Gastrocnemius medialis (tissue), 4 donors: ENCODE results near the gene CACNA1C. TPM values are rescaled to one million over a fixed set of nuclear protein-coding genes. Genes with fewer than 3 reads are reported as not detected.

Source experiments
- ATAC-seq, 2 donors: fragments of 150-250 bp; one replicate each; pipeline ENCODE4 v1.9.1; 2016
- DNase-seq, 2 donors: peaks; one replicate each; pipeline ENCODE4 v3.0.0-alpha.2; 2019
- H3K27ac ChIP-seq, 4 donors: fragments of 200-600 bp; sonication (generic); 1 replicate in 1 of 4; 2 replicates in 3 of 4; pipeline ENCODE4 v1.5.1; 2016 to 2018; ENCODE audit warnings: mild to moderate bottlenecking in 2 of 4, moderate library complexity in 1 of 4
- H3K27me3 ChIP-seq, 3 donors: fragments of 200-600 bp; sonication (generic) in 2 of 3; 1 replicate in 1 of 3; 2 replicates in 2 of 3; pipeline versions ENCODE4 v1.5.1 to v1.6.0; 2016 to 2019; ENCODE audit warnings: mild to moderate bottlenecking in 1 of 3, moderate library complexity in 1 of 3
- H3K36me3 ChIP-seq, 2 donors: fragments of 200-600 bp; sonication (generic) in 1 of 2; one replicate each; pipeline ENCODE4 v1.5.1; 2017 to 2018
- H3K4me1 ChIP-seq, 2 donors: fragments of 200-600 bp; sonication (generic) in 1 of 2; one replicate each; pipeline ENCODE4 v1.5.1; 2016 to 2017; ENCODE audit warnings: mild to moderate bottlenecking in 2 of 2
- H3K4me3 ChIP-seq, 4 donors: fragments of 200-600 bp; sonication (generic) in 3 of 4; 1 replicate in 1 of 4; 2 replicates in 3 of 4; pipeline ENCODE4 v1.5.1; 2016 to 2019; ENCODE audit warnings: mild to moderate bottlenecking in 2 of 4
- H3K9me3 ChIP-seq, 3 donors: fragments of 200-600 bp; sonication (generic) in 2 of 3; 1 replicate in 1 of 3; 2 replicates in 2 of 3; pipeline ENCODE4 v1.5.1; 2016 to 2019
- CTCF ChIP-seq, 5 experiments: fragments of 450-650 bp in 3 of 5; fragments of 200-600 bp in 2 of 5; sonication (generic) in 2 of 5; IDR thresholded peaks in 4 of 5; conservative IDR thresholded peaks in 1 of 5; 1 replicate in 4 of 5; 2 replicates in 1 of 5; pipeline ENCODE4 v1.5.1; 2016 to 2019; ENCODE audit warnings: antibody characterized with exemption in 5 of 5, mild to moderate bottlenecking in 3 of 5, moderate library complexity in 3 of 5
- POLR2A ChIP-seq, 2 donors: fragments of 450-650 bp; IDR thresholded peaks; one replicate each; pipeline ENCODE4 v1.6.1; 2017; ENCODE audit warnings: antibody characterized with exemption in 2 of 2, mild to moderate bottlenecking in 2 of 2, moderate library complexity in 2 of 2
- in situ Hi-C, 4 donors: fragments of 200-750 bp; cut with MboI; loops; one replicate each; pipeline versions ENCODE4 v1.15.0 to v1.8.0; 2017; ENCODE audit warnings: low sequenced_read_pairs in 4 of 4
- intact Hi-C: fragments of 100-400 bp; cut with DNase I; formaldehyde crosslinking; loops from one replicate; pipeline ENCODE4 v1.15.1; 2023; ENCODE audit warnings: low total_unique reads
- total RNA-seq, 4 donors: library from RNA; depleted of rRNA; stranded (reverse); fragments of >200 nt; gene quantifications; one replicate each; pipeline versions ENCODE4 v1.1.0 to v1.2.3, GENCODE V29; 2016

The CACNA1C gene
- total RNA-seq, 4 donors from 2014 or later, result 0.80 to 1.8 (median 0.91) TPM

- Histone ChIP-seq H3K4me1 (peaks cover 0 to 4% of the 10 kb centered on the region in 2 donors), H3K27ac (no peak overlapping the region), H3K4me3 (no peak overlapping the region), H3K27me3 (no peaks in the 10 kb centered on the region), H3K9me3 (no peaks in the 10 kb centered on the region), H3K36me3 (no peaks in the 10 kb centered on the region)
- peak in 1 of 2 donors; percentile 61 for DNase-seq
- in situ Hi-C loops, result loop anchor here in 1 of 4 donors (25.0 kb wide), 1 partner anchor 483 kb away; the partner anchor contains the start of gene LRTM2
- intact Hi-C loops, result no loop called here
- TF ChIP-seq CTCF (IDR thresholded peaks at IDR 0.05 in 4 of 5, conservative IDR thresholded peaks at IDR 0.05 in 1 of 5), result no peak
- TF ChIP-seq POLR2A (IDR thresholded peaks at IDR 0.05), result no peak
- peak in 1 of 2 donors; percentile 67 for ATAC-seq
Measured at GRCh38 chr12:2294651-2295475, 242.1 kb downstream of the CACNA1C start.

GRCh38 chr12:2295941-2296461 lies 243.2 kb downstream of the CACNA1C start:
- Histone ChIP-seq H3K27me3 (no peaks in the 10 kb centered on the region), H3K27ac (no peak overlapping the region), H3K9me3 (no peaks in the 10 kb centered on the region), H3K4me1 (no peaks in the 10 kb centered on the region), H3K4me3 (no peak overlapping the region), H3K36me3 (no peaks in the 10 kb centered on the region)
- in situ Hi-C loops, result loop anchor here in 1 of 4 donors (25.0 kb wide), 1 partner anchor 484 kb away; the partner anchor contains the start of gene LRTM2
- no peak for ATAC-seq
- TF ChIP-seq CTCF (IDR thresholded peaks at IDR 0.05 in 4 of 5, conservative IDR thresholded peaks at IDR 0.05 in 1 of 5) (no peak), POLR2A (IDR thresholded peaks at IDR 0.05) (no peak)
- intact Hi-C loops, result no loop called here
- no peak for DNase-seq

GRCh38 chr12:2297004-2297403 lies 244.2 kb downstream of the CACNA1C start:
- intact Hi-C loops, result no loop called here
- ATAC-seq (peak in 1 of 2 donors; percentile 72), DNase-seq (no peak)
- Histone ChIP-seq H3K27me3 (no peaks in the 10 kb centered on the region), H3K4me3 (no peak overlapping the region), H3K36me3 (no peaks in the 10 kb centered on the region), H3K27ac (no peak overlapping the region), H3K4me1 (no peaks in the 10 kb centered on the region), H3K9me3 (no peaks in the 10 kb centered on the region)
- in situ Hi-C loops, result loop anchor here in 1 of 4 donors (25.0 kb wide), 1 partner anchor 485 kb away; the partner anchor contains the start of gene LRTM2
- TF ChIP-seq POLR2A (IDR thresholded peaks at IDR 0.05) (no peak), CTCF (IDR thresholded peaks at IDR 0.05 in 4 of 5, conservative IDR thresholded peaks at IDR 0.05 in 1 of 5) (no peak)

- no peaks in the 10 kb centered on the region for H3K9me3 ChIP-seq
- no peak overlapping the region for H3K27ac ChIP-seq
- H3K4me3 ChIP-seq, result no peak overlapping the region
- TF ChIP-seq POLR2A (IDR thresholded peaks at IDR 0.05) (no peak), CTCF (IDR thresholded peaks at IDR 0.05 in 4 of 5, conservative IDR thresholded peaks at IDR 0.05 in 1 of 5) (no peak)
- intact Hi-C loops, result no loop called here
- in situ Hi-C loops, result loop anchor here in 1 of 4 donors (25.0 kb wide), 1 partner anchor 485 kb away; the partner anchor contains the start of gene LRTM2
- ATAC-seq, result no peak
- H3K36me3 ChIP-seq, result no peaks in the 10 kb centered on the region
- no peaks in the 10 kb centered on the region for H3K4me1 ChIP-seq
- no peaks in the 10 kb centered on the region for H3K27me3 ChIP-seq
- no peak for DNase-seq
Measured at GRCh38 chr12:2297658-2298057, 244.9 kb downstream of the CACNA1C start.
